Stimulated activated CD4-positive, alpha-beta T cell treated with anti-CD3 and anti-CD28 coated beads, Interleukin-15, amount 100 ng/mL, for 48 hours (primary cell): ENCODE results near the gene TSSK2.

Experiments
- DNase-seq, 2 donors: peaks; one replicate each; pipeline ENCODE4 v3.0.0-alpha.2; 2020; ENCODE audit warnings: low read depth in 2 of 2

TSSK2 gene

GRCh38 chr22:19125011-19125410, 6.1 kb upstream of the TSSK2 start:
- DNase-seq, result no peak

DNA sequence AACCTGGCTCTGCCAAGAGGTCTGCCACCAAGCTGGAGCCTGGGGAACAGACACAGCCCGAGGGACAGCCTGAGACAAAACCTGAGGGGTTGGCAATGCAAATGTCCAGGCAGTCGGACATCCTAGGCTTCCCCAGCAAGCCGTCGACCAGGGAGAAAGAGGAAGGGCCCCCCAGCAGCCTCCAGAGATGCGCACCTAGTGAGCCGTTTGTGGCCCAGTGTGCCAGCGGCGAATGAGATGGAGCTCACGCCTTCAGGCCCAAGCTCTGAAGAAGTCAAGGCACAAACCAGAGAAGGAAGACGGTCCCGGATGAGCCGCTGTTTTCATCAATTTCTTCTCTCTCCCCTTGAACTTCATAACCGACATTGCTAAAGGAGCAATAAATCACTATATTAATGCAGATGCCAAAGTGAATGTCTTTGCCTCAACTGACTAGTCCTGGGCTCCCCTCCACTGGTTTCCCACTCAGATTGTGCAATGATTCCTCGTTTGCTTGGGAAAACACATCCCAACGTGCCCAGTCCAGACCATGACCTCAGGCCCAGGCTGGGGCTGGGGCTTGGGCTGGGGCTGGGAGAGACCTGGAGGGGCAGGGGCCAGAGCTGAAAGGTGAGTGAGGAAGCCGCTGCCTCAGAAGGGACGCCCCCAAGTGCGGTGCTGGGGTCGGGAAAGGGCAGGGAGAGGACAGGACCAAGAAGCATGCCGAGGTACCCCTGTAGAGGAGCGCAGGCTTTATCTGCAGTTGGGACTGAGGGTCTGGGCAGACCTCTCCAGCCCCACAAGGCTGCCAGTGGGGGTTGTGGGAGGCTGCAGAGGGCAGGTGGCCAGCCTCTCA, 5.4 kb upstream of the TSSK2 start:
- no peak for DNase-seq

DNA sequence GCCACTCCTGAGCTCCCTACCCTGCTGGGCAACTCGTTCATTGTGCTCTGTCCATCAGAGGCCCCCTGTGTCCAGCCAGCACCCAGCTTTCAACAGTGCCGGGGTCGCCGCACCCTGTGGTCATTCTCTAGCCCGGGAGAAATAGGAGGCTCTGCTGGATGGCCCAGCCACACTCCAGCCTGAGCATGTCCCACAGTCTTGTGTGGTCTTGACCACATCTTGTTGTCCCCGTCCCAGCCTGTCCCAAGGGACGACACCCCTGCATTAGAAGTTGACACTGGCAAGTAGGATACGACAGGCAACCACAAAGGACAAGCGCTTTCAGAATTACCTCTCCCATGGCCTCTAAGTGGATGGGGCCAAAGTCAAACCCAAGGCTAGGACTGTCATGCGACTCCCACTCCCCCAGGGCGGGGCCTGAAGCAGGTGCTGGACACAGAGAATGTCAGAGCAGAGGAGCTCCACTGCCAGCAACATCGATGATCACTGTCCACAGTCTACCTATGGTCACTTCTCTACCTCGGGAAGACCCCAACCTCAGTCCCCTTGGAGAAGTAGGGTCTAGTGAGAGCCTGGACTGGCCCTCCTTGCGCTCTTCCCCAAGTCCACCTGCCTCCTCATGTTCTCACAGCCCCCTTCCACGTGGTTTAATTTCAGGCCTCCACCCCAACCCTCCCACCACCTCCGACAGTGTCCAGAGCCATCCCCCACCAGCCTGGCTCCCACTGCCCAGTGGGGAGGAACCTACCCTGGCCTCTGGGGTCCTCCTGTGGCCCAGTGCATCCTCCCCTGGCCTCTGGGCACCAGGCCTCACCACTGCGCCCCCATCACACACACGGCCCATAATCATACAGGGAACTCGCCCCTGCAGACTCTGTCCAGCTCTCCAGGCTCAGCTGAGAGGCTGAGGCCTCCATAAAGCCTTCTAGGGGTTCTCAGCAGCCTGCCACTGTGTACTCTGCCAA, 4.5 kb upstream of the TSSK2 start:
- DNase-seq, result no peak

DNA sequence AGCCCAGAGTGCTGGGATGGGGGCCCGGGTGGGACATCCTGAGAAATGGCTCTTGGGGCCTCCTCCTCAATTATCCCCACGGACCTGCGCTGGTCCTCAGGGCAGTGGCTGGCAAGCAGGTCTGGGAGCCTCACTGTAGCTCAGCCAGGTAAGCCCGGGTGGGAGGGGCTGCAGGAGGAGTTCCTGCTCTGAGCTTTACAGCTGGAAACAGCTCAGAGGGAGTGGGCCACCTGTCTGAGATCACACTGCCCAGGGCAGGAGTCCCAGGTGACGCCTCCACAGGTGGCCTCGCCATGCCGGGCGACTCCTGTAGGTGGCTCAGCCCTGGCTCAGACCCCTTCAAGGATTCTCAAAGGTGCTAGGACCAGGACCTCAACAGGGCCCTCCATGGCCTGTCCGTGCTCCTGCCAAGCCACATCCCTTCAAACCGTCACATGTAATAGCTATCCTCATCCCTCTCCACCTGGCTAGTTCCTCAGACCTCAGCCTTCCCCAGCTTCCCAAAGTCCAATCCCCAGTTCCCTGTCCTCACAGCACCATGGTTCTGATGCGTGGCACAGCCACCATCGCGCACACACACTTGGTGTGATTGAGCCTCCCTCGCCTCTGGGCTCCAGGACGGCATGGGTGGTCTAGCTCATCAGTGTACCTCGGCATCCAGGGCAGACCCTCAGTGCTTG, 3.6 kb upstream of the TSSK2 start:
- DNase-seq, result no peak

- DNase-seq, result no peak
Measured at GRCh38 chr22:19128009-19128401, 3.1 kb upstream of the TSSK2 start.

- no peak for DNase-seq
Measured at GRCh38 chr22:19128946-19129727, 2.0 kb upstream of the TSSK2 start.

GRCh38 chr22:19129871-19130270, 1.2 kb upstream of the TSSK2 start:
- DNase-seq, result no peak

DNA sequence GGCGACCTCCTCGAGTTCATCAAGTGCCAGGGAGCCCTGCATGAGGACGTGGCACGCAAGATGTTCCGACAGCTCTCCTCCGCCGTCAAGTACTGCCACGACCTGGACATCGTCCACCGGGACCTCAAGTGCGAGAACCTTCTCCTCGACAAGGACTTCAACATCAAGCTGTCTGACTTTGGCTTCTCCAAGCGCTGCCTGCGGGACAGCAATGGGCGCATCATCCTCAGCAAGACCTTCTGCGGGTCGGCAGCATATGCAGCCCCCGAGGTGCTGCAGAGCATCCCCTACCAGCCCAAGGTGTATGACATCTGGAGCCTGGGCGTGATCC, 542 bp downstream of the TSSK2 start:
- no peak for DNase-seq

GRCh38 chr22:19132153-19132552, 1.0 kb downstream of the TSSK2 start:
- no peak for DNase-seq

DNA sequence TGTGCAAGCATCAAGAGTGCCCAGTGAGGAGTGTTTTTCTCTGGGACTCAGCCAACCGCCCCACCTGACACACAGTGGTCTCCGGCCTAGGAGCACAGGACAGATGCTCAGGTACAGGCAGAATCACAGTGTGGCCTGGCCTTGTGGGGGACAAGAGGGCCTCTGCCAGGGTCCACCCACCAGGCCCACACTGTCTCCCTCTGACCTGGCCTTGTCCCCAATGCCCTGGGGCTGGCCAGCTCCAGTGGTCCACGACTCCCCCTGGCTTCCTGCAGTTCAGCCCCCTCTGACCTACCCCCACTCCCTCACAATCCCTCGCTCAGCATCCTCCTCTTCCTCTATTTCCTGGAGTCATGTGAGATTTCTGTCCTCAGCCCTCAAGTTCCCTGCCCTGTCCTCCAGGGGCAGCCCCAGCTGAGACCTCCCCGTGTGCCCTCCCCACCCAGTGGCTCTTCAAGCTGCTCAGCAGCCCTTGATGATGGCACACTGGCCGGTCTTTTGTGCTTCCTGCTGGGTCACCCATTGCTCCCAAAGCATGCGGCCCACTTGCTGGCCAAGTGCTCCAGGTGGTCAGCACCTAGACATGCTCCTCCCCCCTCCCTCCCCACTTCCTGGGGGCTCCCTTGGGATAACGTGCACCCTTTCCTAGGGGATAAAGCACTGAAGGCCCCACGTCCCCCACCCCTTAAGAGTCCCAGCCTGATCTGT, 1.7 kb downstream of the TSSK2 start:
- DNase-seq, result no peak

- DNase-seq, result no peak
Measured at GRCh38 chr22:19133561-19133960, 2.5 kb downstream of the TSSK2 start.

DNA sequence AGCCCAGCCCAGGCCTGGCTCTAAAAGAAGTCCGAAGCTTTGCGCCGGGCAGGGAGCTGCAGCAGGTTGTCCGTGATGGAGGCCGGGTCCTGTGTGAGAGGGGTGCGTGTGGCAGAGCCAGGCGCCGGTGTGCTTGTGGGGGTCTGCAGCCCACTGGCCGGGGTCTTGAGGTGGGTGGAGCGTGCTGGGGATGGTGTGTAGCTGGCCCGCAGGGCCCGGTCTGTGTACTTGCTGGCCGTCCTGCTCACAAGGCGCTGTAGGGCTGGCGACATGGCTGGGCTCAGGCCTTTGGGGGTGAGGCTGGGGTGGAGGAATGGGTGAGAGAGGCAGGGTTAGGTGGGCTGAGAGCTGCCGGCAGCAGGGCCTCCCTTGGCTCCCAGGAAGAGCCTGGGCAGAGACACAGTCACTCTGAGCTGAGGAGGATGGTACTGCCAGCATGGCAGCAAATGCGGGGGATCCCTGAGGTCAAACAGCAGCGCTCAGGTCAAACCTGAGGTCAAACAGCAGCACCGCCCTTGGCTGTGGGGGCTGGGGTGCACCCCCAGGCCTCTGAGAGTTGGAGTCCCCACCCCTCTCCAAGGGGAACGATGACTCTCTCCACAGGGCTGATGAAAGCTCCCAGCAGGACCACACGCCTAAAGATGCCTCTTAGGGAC, 3.2 kb downstream of the TSSK2 start:
- no peak for DNase-seq

DNA sequence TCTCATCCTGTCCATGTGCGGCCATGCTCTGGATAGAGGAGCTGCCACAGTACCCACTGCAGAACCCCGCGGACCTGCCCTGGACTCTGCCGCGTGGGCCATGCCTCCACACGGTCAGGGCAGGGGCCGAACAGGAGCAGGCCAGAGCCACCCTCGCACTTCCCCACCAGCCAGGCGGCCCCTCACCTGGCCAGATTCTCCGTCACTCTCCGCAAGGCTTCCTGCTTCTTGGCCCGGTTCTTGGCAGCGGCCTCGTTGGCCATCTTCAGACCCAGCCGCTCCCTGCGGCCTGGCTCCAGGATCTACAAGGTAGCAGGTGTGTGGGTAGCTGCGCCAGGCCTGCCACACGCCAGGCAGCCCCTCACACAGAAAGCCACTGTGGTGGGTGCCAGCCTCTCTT, 3.8 kb downstream of the TSSK2 start:
- no peak for DNase-seq

DNA sequence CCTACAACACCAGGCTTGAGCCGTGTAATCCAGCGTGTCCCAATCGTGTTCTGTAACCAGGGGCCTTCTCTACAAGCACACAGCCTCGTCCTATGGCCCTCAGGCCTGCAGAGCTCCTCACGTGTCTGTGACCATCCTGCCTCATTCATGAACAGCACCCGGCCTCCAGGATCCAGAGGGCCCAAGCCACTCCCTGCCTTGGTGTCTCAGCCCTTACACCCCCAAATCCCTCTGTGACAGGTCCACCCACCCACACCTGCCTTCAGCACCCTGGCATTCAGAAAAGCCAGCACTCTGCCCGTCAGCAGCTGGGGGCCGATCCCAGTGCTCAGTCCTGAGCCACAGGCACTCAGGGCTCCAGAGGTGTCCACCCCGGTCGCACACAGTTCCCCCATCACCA, 5.8 kb downstream of the TSSK2 start:
- no peak for DNase-seq

GRCh38 chr22:19137384-19138216, 6.5 kb downstream of the TSSK2 start:
- no peak for DNase-seq

DNA sequence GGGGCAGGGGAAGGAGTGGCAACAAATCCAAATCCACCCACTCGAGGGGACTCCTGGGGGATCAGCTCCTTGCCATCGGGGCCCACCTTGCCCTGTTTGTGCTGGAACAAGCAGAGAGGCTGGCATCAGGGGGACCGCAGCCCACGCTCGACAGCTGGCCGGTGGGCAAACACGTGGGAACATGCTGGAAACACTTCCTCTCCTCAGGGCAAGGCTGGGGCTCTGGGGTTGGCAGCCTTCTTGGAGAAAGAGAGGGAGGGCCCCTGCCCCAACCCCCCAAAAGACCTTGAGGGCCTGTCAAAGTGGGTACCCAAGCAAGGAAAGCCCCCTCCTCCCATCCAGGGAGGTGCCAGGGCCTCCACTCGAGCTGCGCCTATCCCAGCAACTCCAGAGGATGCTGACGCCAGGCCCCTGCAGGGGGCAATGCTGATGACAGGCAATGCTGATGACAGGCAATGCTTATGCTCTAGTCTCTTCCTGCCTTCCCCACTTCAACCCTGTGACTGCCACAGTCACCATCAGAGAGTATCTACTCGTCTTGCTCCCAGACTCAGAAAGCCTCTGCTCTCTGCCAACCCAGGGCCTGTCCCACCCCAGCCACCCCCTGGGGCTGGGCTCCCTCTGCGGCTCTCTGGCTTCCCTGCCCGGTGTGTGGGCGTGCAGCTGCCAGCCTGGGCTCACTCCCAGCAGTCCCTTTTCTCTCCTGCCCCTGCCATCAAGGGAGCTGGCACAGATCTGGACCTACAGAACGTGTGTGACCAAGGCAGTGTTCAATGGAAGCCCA, 7.3 kb downstream of the TSSK2 start:
- DNase-seq, result no peak

DNA sequence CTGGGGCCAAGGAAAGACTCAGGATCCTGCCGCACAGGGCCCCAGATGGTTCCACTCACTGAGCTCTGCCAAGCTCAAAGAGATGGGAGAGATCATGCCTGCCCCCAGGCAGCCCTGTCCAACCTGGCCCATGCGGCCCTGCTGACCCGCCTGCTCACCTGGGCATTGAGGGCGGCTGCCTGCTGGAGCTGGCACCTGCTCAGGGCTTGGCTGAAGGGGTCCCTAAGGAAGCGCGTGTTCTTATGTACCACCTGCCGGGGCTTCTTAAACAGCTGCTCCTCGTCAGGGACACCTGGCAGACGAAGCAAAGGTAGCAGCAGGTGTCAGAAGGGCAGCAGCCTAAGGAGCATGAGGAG, 7.9 kb downstream of the TSSK2 start:
- no peak for DNase-seq

GRCh38 chr22:19139974-19140373, 8.9 kb downstream of the TSSK2 start:
- DNase-seq, result no peak

GRCh38 chr22:19142394-19142793, 11.3 kb downstream of the TSSK2 start:
- DNase-seq, result no peak
